ENCODE measurements around the gene NEK10. TPM values are rescaled to one million over a fixed set of nuclear protein-coding genes. Genes with fewer than 3 reads are reported as not detected.

The NEK10 gene
- total RNA-seq, 2 experiments from 2014 or later: 0.29 to 0.58 TPM

DNA sequence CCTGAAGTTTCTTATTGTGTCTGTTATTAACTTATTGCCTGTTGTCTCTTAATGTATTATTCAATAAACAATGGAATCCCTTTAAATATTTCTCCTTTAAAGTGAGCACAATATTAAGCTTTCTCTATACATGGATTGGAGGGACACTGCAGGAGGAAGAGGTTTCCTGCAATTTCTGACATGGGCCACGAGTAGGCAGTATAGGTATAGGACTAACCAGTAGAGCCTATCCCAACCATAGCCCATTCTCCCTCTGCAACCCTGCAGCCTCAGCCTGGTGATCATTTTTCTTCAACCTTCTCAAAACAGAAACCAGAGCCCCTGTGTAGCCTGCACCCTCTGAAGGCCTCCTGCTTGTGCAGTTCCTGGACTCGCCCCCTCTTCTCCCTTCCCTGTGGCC, 124.8 kb downstream of the NEK10 start:
- Mint-ChIP-seq H3K27me3 (no peaks in the 10 kb centered on the region), H3K36me3 (ENCODE audit: low read depth) (no peaks in the 10 kb centered on the region), H3K27ac (no peak overlapping the region), H3K9me3 (peaks cover 5% of the 10 kb centered on the region), H3K4me3 (no peak overlapping the region), H3K4me1 (ENCODE audit: low read depth) (no peaks in the 10 kb centered on the region)
- no peak for TF ChIP-seq CTCF (IDR thresholded peaks at IDR 0.05)
- intact Hi-C loops (cut with micrococcal nuclease): no loop called here
- ATAC-seq (no peak), DNase-seq (no peak)
- ChIA-PET POLR2A (no interaction called here), CTCF (no interaction called here)

DNA sequence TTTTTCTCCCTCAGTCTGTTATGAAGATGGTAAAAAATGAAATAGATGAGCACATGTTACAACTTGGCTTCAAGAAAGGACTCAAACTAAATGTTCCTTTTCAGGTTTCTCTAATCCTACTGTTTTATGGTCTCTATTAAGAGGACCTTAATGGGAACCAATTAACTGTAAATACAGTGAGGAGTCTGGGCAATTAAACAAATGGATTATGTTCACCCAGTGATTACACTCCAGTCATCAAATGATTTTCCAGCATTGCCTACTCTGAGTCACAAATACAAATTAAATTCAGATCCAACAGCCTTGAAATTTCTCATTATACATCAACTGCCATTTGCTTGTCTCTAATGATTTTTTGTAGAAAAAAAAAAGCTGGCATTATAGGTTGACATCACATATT, 129.2 kb downstream of the NEK10 start:
- TF ChIP-seq CTCF (IDR thresholded peaks at IDR 0.05): no peak
- Mint-ChIP-seq H3K9me3 (peaks cover 27% of the 10 kb centered on the region), H3K4me3 (no peak overlapping the region), H3K4me1 (ENCODE audit: low read depth) (no peaks in the 10 kb centered on the region), H3K27ac (no peak overlapping the region), H3K27me3 (no peaks in the 10 kb centered on the region), H3K36me3 (ENCODE audit: low read depth) (no peaks in the 10 kb centered on the region)
- intact Hi-C loops (cut with micrococcal nuclease): no loop called here
- ChIA-PET POLR2A (no interaction called here), CTCF (no interaction called here)
- DNase-seq: no peak
- ATAC-seq: no peak

GRCh38 chr3:27228805-27229204, 140.4 kb downstream of the NEK10 start:
- ChIA-PET POLR2A (interaction anchor here (0.9 kb wide), 1 partner anchor 45 kb away, joined by 3 read pairs; no protein-coding TSS in a partner anchor), CTCF (interaction anchor here (0.9 to 1.1 kb wide), 2 partner anchors 13 to 23 kb away, joined by 3 read pairs; no protein-coding TSS in a partner anchor)
- DNase-seq: no peak
- Mint-ChIP-seq H3K9me3 (peaks cover 17% of the 10 kb centered on the region), H3K27me3 (no peaks in the 10 kb centered on the region), H3K4me1 (ENCODE audit: low read depth) (peaks cover 1% of the 10 kb centered on the region), H3K4me3 (no peak overlapping the region), H3K27ac (no peak overlapping the region), H3K36me3 (ENCODE audit: low read depth) (peaks cover 2% of the 10 kb centered on the region)
- no peak for ATAC-seq
- intact Hi-C loops (cut with micrococcal nuclease): no loop called here
- peak; percentile 14 for TF ChIP-seq CTCF (IDR thresholded peaks at IDR 0.05)

- H3K4me1 Mint-ChIP-seq (ENCODE audit: low read depth): peaks cover 8% of the 10 kb centered on the region
- CTCF ChIA-PET: no interaction called here
- no peak overlapping the region for H3K27ac Mint-ChIP-seq
- POLR2A ChIA-PET: no interaction called here
- no peaks in the 10 kb centered on the region for H3K9me3 Mint-ChIP-seq
- intact Hi-C loops (cut with micrococcal nuclease): no loop called here
- H3K27me3 Mint-ChIP-seq: peaks cover 2% of the 10 kb centered on the region
- no peak for TF ChIP-seq CTCF (IDR thresholded peaks at IDR 0.05)
- DNase-seq (no peak), ATAC-seq (no peak)
- H3K4me3 Mint-ChIP-seq: no peak overlapping the region
- H3K36me3 Mint-ChIP-seq (ENCODE audit: low read depth): no peaks in the 10 kb centered on the region
Measured at GRCh38 chr3:27224197-27224596, 145.0 kb downstream of the NEK10 start.

DNA sequence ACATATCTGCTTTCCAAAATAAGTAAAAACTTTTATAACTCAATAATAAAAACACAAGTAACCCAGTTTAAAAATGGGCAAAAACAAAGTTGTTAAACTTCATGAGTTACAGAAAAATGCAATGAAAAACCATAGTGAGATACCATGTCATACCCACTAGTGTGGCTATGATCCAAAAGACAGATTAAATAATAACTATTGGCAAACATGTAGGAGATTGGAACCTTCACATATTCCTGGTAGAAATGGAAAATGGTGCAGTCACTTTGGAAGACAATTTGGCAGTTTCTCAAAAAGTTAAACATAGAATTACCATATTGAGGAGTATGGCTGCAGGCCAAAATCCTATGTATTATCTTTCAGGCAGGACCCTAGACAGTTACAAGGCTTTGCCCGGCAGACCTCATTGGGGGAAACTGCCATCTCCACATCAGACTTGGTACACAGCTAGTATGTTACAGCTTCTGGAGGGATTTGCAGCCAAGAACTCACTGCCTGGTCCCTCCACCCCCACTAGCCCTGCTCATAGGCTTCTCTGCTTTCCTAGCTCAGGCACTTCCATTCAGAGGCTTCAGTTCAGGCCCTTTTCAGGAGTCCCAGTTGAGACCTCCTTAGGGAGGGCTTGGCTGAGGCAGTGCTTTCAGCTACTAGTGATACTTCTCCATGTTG, 147.8 kb downstream of the NEK10 start:
- H3K4me3 Mint-ChIP-seq: no peak overlapping the region
- peaks cover 8% of the 10 kb centered on the region for H3K4me1 Mint-ChIP-seq (ENCODE audit: low read depth)
- no peak for TF ChIP-seq CTCF (IDR thresholded peaks at IDR 0.05)
- DNase-seq (no peak), ATAC-seq (no peak)
- ChIA-PET POLR2A (no interaction called here), CTCF (no interaction called here)
- no peak overlapping the region for H3K27ac Mint-ChIP-seq
- peaks cover 2% of the 10 kb centered on the region for H3K27me3 Mint-ChIP-seq
- no peaks in the 10 kb centered on the region for H3K9me3 Mint-ChIP-seq
- no peaks in the 10 kb centered on the region for H3K36me3 Mint-ChIP-seq (ENCODE audit: low read depth)
- intact Hi-C loops (cut with micrococcal nuclease): no loop called here

Measured in activated CD8-positive, alpha-beta T cell treated with anti-CD3 and anti-CD28 coated beads for 36 hours (primary cell).